DMS153 (cell line): ENCODE measurements around the gene SLIT3.

Experiments
- DNase-seq: peaks from one replicate; lab custom pipeline; 2025; lab: John Stamatoyannopoulos, UW

The SLIT3 gene

GRCh38 chr5:168829044-168829443 is 471.9 kb downstream of the SLIT3 start:
- DNase-seq: no peak

- DNase-seq: no peak
Observed at GRCh38 chr5:168827636-168828035, 473.3 kb downstream of the SLIT3 start.

GRCh38 chr5:168826246-168826725 is 474.7 kb downstream of the SLIT3 start:
- DNase-seq: no peak

GRCh38 chr5:168822745-168823281 is 478.1 kb downstream of the SLIT3 start:
- no peak for DNase-seq

GRCh38 chr5:168822248-168822744 is 478.6 kb downstream of the SLIT3 start:
- DNase-seq: no peak

GRCh38 chr5:168820874-168821273 is 480.1 kb downstream of the SLIT3 start:
- DNase-seq: no peak

GRCh38 chr5:168819004-168819621 is 481.8 kb downstream of the SLIT3 start:
- no peak for DNase-seq

GRCh38 chr5:168818558-168818957 is 482.4 kb downstream of the SLIT3 start:
- DNase-seq: peak; percentile 52

- no peak for DNase-seq
Observed at GRCh38 chr5:168817591-168817990, 483.3 kb downstream of the SLIT3 start.

GRCh38 chr5:168816661-168817060 is 484.3 kb downstream of the SLIT3 start:
- DNase-seq: no peak

GRCh38 chr5:168813184-168813968 is 487.6 kb downstream of the SLIT3 start:
- no peak for DNase-seq

- DNase-seq: no peak
Observed at GRCh38 chr5:168810641-168811040, 490.3 kb downstream of the SLIT3 start.

GRCh38 chr5:168809218-168809617 is 491.7 kb downstream of the SLIT3 start:
- no peak for DNase-seq

- no peak for DNase-seq
Observed at GRCh38 chr5:168808051-168808616, 492.8 kb downstream of the SLIT3 start.

GRCh38 chr5:168807287-168807686 is 493.7 kb downstream of the SLIT3 start:
- no peak for DNase-seq

- no peak for DNase-seq
Observed at GRCh38 chr5:168803541-168803940, 497.4 kb downstream of the SLIT3 start.

GRCh38 chr5:168802337-168802736 is 498.6 kb downstream of the SLIT3 start:
- no peak for DNase-seq

GRCh38 chr5:168801567-168801966 is 499.4 kb downstream of the SLIT3 start:
- DNase-seq: no peak

GRCh38 chr5:168800701-168801100 is 500.2 kb downstream of the SLIT3 start:
- no peak for DNase-seq

- DNase-seq: no peak
Observed at GRCh38 chr5:168798065-168799023, 502.6 kb downstream of the SLIT3 start.
